ACC112 (cell line): ENCODE measurements around the gene UNC5CL.
A peak's percentile ranks its signal among the peaks of the same experiment; 100 is the strongest.

Experiments used
- H2AFZ ChIP-seq: fragments of 200-600 bp; sonication (generic); one replicate; pipeline ENCODE4 v1.6.0; 2017; ENCODE audit warnings: antibody characterized with exemption, low read length; ENCODE audit not compliant: unreplicated experiment
- H3K27ac ChIP-seq: fragments of 200-600 bp; sonication (generic); 2 replicates; pipeline ENCODE4 v1.5.1; 2014; ENCODE audit warnings: low read depth, mild to moderate bottlenecking, antibody characterized with exemption, low read length, moderate library complexity
- H3K27me3 ChIP-seq: fragments of 200-600 bp; sonication (generic); 2 replicates; pipeline ENCODE4 v1.6.1; 2014; ENCODE audit warnings: mild to moderate bottlenecking, antibody characterized with exemption, low read length, moderate library complexity, mixed read lengths; ENCODE audit not compliant: insufficient read depth
- H3K36me3 ChIP-seq: fragments of 200-600 bp; sonication (generic); 2 replicates; pipeline ENCODE4 v1.6.1; 2016; ENCODE audit warnings: mild to moderate bottlenecking, antibody characterized with exemption, low read length, moderate library complexity, mixed read lengths; ENCODE audit not compliant: insufficient read depth
- H3K4me1 ChIP-seq: fragments of 200-600 bp; sonication (generic); one replicate; pipeline ENCODE4 v1.6.1; 2016; ENCODE audit warnings: low read length, mixed read lengths; ENCODE audit not compliant: insufficient read depth, unreplicated experiment, control insufficient read depth
- H3K4me3 ChIP-seq: fragments of 200-600 bp; sonication (generic); 2 replicates; pipeline ENCODE4 v1.5.1; 2014; ENCODE audit warnings: mild to moderate bottlenecking, low read depth, low read length
- H3K79me2 ChIP-seq: fragments of 200-600 bp; sonication (generic); one replicate; pipeline ENCODE4 v1.6.0; 2016; ENCODE audit warnings: low read length; ENCODE audit not compliant: control insufficient read depth, unreplicated experiment, insufficient read depth

UNC5CL gene

DNA sequence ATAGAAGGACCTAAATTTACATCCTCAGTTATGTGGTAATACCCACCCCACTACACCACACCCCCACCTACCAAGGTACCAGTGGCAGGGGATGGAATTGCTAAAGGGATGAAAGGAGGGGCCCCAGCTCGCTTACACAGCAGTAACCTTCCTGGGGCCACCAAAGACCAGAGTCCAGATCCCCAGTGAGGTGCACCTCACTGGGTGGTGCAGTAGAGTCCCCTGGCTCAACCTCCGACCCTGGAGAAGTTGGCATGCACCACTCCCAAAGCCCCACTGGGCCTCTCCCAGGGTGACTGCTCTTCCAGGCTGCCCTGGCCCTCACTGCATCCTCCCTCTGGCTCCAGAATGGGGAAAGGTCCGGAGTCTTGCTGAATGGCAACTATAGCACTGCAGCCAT, 816 bp downstream of the UNC5CL start:
- no peak overlapping the region for H2AFZ ChIP-seq
- H3K36me3 ChIP-seq = no peaks in the 10 kb centered on the region
- H3K27ac ChIP-seq = no peak overlapping the region
- peaks cover 10% of the 10 kb centered on the region for H3K4me1 ChIP-seq
- H3K27me3 ChIP-seq = peaks cover 21% of the 10 kb centered on the region
- H3K79me2 ChIP-seq = no peaks in the 10 kb centered on the region
- no peak overlapping the region for H3K4me3 ChIP-seq

DNA sequence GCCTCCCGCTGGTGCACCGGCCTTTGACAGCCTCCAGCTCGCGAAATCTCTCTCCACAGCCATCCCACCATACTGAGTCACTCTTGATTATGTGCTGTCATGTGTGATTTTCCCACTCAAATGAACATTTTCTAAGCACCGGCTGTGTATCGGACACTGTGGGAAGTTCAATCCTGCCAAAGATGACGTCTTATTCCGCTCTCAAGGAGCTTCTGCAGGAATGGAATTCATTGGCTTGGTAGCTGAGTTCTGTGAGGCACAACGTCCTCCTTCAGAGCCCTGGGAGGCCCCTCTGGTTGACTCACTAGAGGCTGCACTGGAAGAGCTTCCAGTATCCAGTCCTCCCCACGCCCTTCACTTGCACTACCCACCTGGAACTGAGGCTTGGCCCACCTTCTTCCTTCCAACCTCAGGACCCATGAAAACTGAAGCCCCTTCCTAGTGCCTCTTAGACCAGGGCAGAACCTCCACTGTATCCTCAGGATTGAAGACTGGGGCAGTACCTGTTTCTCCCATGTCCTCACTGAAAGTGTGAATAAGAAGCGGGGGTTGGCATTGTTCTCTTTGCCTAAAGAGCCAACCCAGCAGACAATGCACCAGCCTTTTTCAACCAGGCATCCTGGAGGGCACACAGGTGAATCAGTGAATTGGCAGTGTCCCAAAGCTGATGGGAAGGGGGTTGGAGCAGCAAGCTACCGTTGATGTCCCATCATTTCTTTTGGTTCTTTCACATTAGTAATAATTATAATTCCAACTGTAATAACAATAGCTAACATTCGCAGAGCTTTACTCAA, 1.7 kb downstream of the UNC5CL start:
- Histone ChIP-seq H3K27me3 (peaks cover 21% of the 10 kb centered on the region), H3K4me3 (no peak overlapping the region), H3K36me3 (no peaks in the 10 kb centered on the region), H3K4me1 (peaks cover 10% of the 10 kb centered on the region), H3K27ac (no peak overlapping the region), H2AFZ (no peak overlapping the region), H3K79me2 (no peaks in the 10 kb centered on the region)

DNA sequence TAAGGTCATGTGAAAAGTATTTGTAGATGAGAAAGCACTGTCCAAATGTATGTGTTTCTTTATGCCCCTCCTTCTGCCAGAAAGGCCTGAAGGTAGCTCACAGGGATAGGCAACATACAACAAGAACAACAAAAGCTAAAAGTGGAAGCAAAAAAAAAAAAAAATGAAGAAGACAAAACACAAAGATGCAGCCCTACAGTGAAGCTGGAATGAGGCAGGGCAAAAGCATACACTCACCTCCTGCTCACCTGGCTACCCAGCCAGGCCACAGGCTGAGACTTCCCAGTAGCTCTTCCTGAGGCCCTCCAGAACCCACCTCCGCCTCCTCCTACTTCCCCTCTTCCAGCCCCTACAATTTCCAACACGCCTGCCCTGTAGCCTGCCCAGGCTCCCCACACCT, 2.4 kb downstream of the UNC5CL start:
- Histone ChIP-seq H2AFZ (no peak overlapping the region), H3K4me3 (no peak overlapping the region), H3K4me1 (peaks cover 10% of the 10 kb centered on the region), H3K27ac (no peak overlapping the region), H3K27me3 (peaks cover 21% of the 10 kb centered on the region), H3K36me3 (no peaks in the 10 kb centered on the region), H3K79me2 (no peaks in the 10 kb centered on the region)

DNA sequence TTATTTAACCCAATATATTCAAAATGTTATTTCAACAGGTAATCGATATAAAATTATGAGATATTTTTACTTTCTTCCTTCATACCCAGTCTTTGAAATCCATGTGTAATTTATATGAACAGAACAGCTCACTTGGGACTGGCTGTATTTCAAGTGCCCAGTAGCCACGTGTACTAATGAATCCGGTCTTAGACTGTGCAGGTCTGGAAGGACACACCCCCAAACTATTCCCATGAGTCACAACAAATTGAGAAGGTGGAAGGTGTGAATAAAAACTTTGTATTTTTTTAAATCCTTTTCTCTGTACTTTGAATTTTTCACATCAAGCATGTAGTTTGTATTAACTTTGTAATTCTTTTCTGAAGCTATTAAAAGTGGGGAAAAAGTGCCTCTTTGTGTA, 2.8 kb downstream of the UNC5CL start:
- no peaks in the 10 kb centered on the region for H3K36me3 ChIP-seq
- H3K27ac ChIP-seq = no peak overlapping the region
- no peak overlapping the region for H3K4me3 ChIP-seq
- no peak overlapping the region for H2AFZ ChIP-seq
- H3K79me2 ChIP-seq = no peaks in the 10 kb centered on the region
- peaks cover 21% of the 10 kb centered on the region for H3K27me3 ChIP-seq
- peaks cover 10% of the 10 kb centered on the region for H3K4me1 ChIP-seq

DNA sequence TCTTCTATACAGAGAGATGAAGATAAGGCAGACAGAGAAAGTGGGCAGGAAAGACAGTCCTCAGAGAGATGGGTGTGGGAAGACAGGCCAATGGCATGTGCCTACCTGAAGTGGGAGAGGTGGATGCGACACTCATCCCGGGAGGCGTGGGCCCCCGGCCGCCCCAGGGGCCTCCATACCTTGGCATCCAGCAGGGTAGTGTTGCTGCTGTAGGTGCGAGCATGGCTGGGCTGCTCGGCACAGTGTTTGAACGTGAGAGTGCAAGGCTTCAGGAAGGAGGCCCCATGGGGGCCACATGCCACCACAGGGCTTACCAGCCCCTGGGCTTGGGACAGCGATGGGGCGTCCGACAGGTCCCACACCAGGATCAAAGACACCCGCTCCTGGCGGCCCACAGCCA, 5.2 kb downstream of the UNC5CL start:
- no peak overlapping the region for H3K27ac ChIP-seq
- no peak overlapping the region for H3K4me3 ChIP-seq
- no peaks in the 10 kb centered on the region for H3K79me2 ChIP-seq
- H2AFZ ChIP-seq = no peak overlapping the region
- peaks cover 21% of the 10 kb centered on the region for H3K27me3 ChIP-seq
- H3K36me3 ChIP-seq = no peaks in the 10 kb centered on the region
- H3K4me1 ChIP-seq = peaks cover 1% of the 10 kb centered on the region

DNA sequence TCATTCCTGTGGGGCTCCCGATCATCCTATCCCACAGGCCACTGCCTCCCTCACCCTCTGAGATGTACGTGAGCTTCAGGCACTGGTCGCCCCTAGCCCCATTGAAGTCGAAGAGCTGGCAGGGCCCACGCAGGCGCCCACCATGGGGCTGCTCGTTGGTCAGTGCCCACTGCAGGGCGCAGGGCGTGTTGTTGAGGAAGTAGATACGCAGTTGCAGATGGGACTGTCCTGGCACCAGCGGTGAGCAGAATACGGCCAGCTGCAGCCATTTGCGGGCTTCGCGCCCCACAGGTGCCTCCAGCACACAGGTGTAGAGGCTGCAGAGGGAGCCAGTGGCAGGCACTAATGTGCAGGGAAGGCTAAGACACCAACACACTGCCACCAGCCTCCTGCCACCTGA, 6.2 kb downstream of the UNC5CL start:
- peaks cover 6% of the 10 kb centered on the region for H3K4me1 ChIP-seq
- H3K36me3 ChIP-seq = no peaks in the 10 kb centered on the region
- no peak overlapping the region for H3K4me3 ChIP-seq
- H3K27me3 ChIP-seq = peaks cover 13% of the 10 kb centered on the region
- no peak overlapping the region for H2AFZ ChIP-seq
- no peaks in the 10 kb centered on the region for H3K79me2 ChIP-seq
- no peak overlapping the region for H3K27ac ChIP-seq

DNA sequence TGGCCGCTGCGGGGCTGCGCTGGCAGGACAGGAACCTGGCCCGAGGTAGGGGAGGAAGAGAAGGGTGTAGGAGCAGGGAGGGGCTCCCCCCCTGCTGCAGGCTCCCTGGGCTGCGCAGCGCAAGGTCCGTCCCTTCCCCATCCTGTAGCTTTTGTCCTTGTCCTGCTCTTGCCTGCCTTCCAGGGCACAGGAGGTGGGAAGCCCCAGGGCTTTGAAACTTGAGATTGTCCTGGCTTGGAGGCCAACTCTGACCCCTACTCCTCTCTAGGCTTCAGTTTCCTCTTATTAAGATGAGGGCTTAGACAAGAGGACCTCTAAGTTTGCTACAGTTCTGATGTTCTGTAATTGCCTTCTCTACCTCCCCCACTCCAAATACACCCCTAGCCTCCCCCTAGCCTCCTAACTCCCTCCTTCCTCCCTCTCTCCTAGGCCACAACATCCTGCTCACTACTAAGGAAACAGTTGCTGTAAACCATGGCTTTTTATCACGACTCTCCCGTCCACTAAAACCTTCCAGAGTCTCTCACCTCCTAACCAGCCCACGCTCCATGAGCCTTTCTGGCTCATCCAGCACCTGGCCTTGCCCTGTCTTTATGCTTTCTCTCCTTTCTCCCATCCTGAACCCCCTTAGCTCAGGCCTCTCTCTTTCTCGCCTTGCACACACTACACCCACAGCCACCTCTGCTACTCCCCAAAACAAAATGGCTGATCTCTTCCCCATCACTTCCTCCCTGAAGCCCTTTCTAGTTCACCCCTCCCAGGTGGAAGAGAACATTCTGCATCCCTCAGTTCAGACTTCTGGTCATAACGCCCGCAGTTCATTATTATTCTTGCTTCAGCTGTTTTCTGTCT, 10.2 kb downstream of the UNC5CL start:
- H2AFZ ChIP-seq = peak overlapping the region; percentile 82
- H3K27me3 ChIP-seq = no peaks in the 10 kb centered on the region
- H3K4me1 ChIP-seq = peaks cover 10% of the 10 kb centered on the region
- H3K79me2 ChIP-seq = no peaks in the 10 kb centered on the region
- peak overlapping the region; percentile 73 for H3K4me3 ChIP-seq
- no peak overlapping the region for H3K27ac ChIP-seq
- H3K36me3 ChIP-seq = no peaks in the 10 kb centered on the region

DNA sequence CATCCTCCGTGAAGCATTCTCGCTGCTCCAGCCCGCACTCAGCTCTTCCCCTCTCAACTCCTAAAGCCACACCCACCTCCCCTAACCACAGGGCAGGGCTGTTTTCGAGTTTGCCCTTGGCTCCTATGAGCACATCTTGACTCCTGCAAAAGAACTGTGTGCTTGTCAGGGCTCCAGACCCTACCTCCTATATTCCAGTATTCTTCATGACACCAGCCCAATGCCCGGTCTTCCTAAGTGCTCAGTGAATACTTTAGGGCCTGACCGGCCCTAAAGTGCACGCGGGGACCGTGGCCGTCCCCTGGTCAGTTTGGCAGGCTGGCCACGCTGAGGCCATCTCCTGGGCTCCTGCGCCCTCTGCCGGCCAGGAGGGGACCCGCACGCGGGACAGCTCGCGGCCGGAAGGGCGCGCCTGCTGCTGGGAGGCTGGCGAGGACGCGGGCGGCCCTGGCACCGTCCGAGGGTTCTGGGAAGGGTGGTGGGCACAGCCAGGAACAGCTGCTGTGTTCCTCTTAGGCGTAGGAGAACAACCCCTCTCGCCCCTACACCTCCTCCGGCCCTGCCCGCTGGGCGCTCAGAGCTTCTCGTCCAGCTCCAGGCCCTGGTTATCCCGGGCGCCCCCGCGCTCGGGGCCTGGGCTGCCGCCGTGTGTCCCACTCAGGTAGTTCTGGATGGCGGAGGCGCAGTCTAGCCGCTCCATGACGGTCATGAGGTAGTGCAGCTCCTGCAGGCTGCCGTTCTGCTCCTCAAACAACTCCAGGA, 11.0 kb downstream of the UNC5CL start:
- H3K27ac ChIP-seq = no peak overlapping the region
- H3K79me2 ChIP-seq = no peaks in the 10 kb centered on the region
- H3K4me3 ChIP-seq = peak overlapping the region; percentile 73
- H3K36me3 ChIP-seq = no peaks in the 10 kb centered on the region
- peaks cover 10% of the 10 kb centered on the region for H3K4me1 ChIP-seq
- H2AFZ ChIP-seq = peak overlapping the region; percentile 82
- H3K27me3 ChIP-seq = no peaks in the 10 kb centered on the region

DNA sequence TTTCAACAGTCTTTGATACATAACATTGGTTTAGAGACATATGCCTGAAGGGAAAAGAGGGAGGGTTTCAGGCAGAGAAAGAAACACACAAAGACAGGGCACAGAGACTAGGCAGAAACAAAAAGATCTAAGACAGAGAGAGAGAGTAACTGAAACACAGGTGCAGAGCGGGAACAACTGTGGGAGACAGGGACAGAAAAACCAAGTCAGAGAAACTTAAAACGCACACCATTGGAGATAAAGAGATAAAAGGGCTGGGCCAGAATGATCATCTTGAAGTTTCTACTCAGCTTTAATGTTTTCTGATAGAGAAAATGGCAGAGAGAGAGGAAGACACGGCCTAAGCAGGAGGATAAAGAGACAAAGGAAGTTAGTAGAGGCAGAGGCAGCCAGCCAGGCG, 11.8 kb downstream of the UNC5CL start:
- Histone ChIP-seq H2AFZ (peak overlapping the region; percentile 73), H3K79me2 (no peaks in the 10 kb centered on the region), H3K27ac (no peak overlapping the region), H3K27me3 (no peaks in the 10 kb centered on the region), H3K4me3 (peak overlapping the region; percentile 73), H3K36me3 (no peaks in the 10 kb centered on the region), H3K4me1 (peaks cover 14% of the 10 kb centered on the region)

DNA sequence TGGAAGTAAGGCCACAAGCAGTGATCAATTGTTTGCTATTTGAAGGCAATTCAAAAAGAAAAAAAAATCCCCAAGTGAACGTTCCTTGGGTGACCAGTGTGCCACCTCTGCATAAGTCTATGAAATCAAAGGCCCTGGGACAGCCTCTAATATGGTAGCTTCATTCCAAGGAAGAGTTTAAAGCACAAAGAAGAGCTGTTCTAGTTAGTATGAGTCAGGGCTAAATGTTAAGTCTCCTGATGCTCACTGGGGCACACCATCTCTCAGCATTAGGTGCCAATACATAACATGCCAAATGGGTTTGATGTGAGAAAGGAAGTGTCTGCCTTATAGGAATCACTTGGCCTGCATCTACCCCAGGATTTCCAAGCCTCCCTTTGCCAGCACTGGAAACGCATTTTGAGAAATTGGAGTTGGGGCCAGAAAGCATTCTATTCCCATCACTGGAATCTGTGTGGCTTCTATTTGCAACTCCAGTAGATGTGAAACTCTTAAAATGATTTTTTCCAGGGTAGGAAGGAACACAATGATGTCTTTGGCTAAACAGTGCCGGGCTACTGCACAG, 13.0 kb downstream of the UNC5CL start:
- H3K79me2 ChIP-seq = no peaks in the 10 kb centered on the region
- no peak overlapping the region for H2AFZ ChIP-seq
- H3K27ac ChIP-seq = no peak overlapping the region
- H3K36me3 ChIP-seq = no peaks in the 10 kb centered on the region
- H3K27me3 ChIP-seq = no peaks in the 10 kb centered on the region
- peaks cover 19% of the 10 kb centered on the region for H3K4me1 ChIP-seq
- no peak overlapping the region for H3K4me3 ChIP-seq
